Loucy (cell line): ENCODE data around the gene PRKN.
A peak's percentile ranks its signal among the peaks of the same experiment; 100 is the strongest.

Experiments used
- H2AFZ ChIP-seq: fragments of 200-600 bp; sonication (generic); 2 replicates; pipeline ENCODE4 v1.6.0; 2016; ENCODE audit warnings: antibody characterized with exemption, mild to moderate bottlenecking, low read length, moderate library complexity
- H3F3A ChIP-seq: fragments of 200-600 bp; 2 replicates; pipeline ENCODE4 v1.6.0; 2016; ENCODE audit warnings: antibody characterized with exemption, low read depth, mild to moderate bottlenecking
- H3K27me3 ChIP-seq: fragments of 200-600 bp; sonication (generic); 2 replicates; pipeline ENCODE4 v1.6.1; 2014; ENCODE audit warnings: low read length, mild to moderate bottlenecking; ENCODE audit not compliant: insufficient read depth, poor library complexity, severe bottlenecking
- H3K36me3 ChIP-seq: fragments of 200-600 bp; sonication (generic); 2 replicates; pipeline ENCODE4 v1.6.1; 2016; ENCODE audit warnings: low read length; ENCODE audit not compliant: insufficient read depth
- H3K4me1 ChIP-seq: fragments of 200-600 bp; sonication (generic); 2 replicates; pipeline ENCODE4 v1.5.1; 2014; ENCODE audit warnings: low read length, mild to moderate bottlenecking; ENCODE audit not compliant: insufficient read depth, poor library complexity, severe bottlenecking
- H3K4me2 ChIP-seq: fragments of 200-600 bp; sonication (generic); 2 replicates; pipeline ENCODE4 v1.6.0; 2014; ENCODE audit warnings: antibody characterized with exemption, low read length, low read depth, mild to moderate bottlenecking; ENCODE audit not compliant: poor library complexity, severe bottlenecking
- H3K4me3 ChIP-seq: fragments of 200-600 bp; sonication (generic); 2 replicates; pipeline ENCODE4 v1.5.1; 2014; ENCODE audit warnings: low read length, mild to moderate bottlenecking, mixed read lengths; ENCODE audit not compliant: poor library complexity, severe bottlenecking
- H3K79me2 ChIP-seq: fragments of 200-600 bp; sonication (generic); 2 replicates; pipeline ENCODE4 v1.6.1; 2014; ENCODE audit warnings: low read length; ENCODE audit not compliant: insufficient read depth
- H3K9ac ChIP-seq: fragments of 200-600 bp; sonication (generic); 2 replicates; pipeline ENCODE4 v1.6.0; 2014; ENCODE audit warnings: mild to moderate bottlenecking, low read depth, low read length, moderate library complexity; ENCODE audit not compliant: poor library complexity, severe bottlenecking
- H3K9me2 ChIP-seq: fragments of 200-600 bp; sonication (generic); replicated peaks from 2 replicates; pipeline ENCODE4 v1.6.1; 2016; ENCODE audit warnings: low read depth, low read length, mixed read lengths
- H3K9me3 ChIP-seq: fragments of 200-600 bp; sonication (generic); 2 replicates; pipeline ENCODE4 v1.6.1; 2014; ENCODE audit warnings: mild to moderate bottlenecking, antibody characterized with exemption, low read length, low read depth; ENCODE audit not compliant: insufficient read depth
- H4K20me1 ChIP-seq: fragments of 200-600 bp; sonication (generic); 2 replicates; pipeline ENCODE4 v1.6.0; 2014; ENCODE audit warnings: antibody characterized with exemption, low read length, mild to moderate bottlenecking; ENCODE audit not compliant: insufficient read depth, poor library complexity, severe bottlenecking
- CTCF ChIP-seq: fragments of 200-600 bp; sonication (generic); conservative IDR thresholded peaks from 2 replicates; pipeline ENCODE4 v1.5.1; 2014; ENCODE audit warnings: mild to moderate bottlenecking, antibody characterized with exemption, low read length
- EZH2phosphoT487 ChIP-seq: fragments of 200-600 bp; IDR thresholded peaks from 2 replicates; pipeline ENCODE4 v1.6.1; 2018; ENCODE audit warnings: antibody characterized with exemption, mild to moderate bottlenecking, moderate library complexity, borderline replicate concordance

PRKN gene

GRCh38 chr6:161918109-161918531, 809.4 kb downstream of the PRKN start:
- Histone ChIP-seq H3K9ac (no peak overlapping the region), H3K79me2 (no peaks in the 10 kb centered on the region), H3K4me3 (no peak overlapping the region), H3K9me3 (no peaks in the 10 kb centered on the region), H3K4me2 (no peak overlapping the region), H3F3A (no peaks in the 10 kb centered on the region), H2AFZ (no peak overlapping the region), H4K20me1 (no peaks in the 10 kb centered on the region), H3K9me2 (no peaks in the 10 kb centered on the region), H3K27me3 (no peaks in the 10 kb centered on the region), H3K4me1 (no peaks in the 10 kb centered on the region), H3K36me3 (no peaks in the 10 kb centered on the region)
- TF ChIP-seq CTCF (no peak), EZH2phosphoT487 (no peak)

- Histone ChIP-seq H3K36me3 (no peaks in the 10 kb centered on the region), H3K4me1 (no peaks in the 10 kb centered on the region), H3K9me3 (no peaks in the 10 kb centered on the region), H4K20me1 (no peaks in the 10 kb centered on the region), H3K4me3 (no peak overlapping the region), H3K9me2 (no peaks in the 10 kb centered on the region), H3K79me2 (no peaks in the 10 kb centered on the region), H3K27me3 (no peaks in the 10 kb centered on the region), H3K9ac (no peak overlapping the region), H2AFZ (no peak overlapping the region), H3K4me2 (no peak overlapping the region), H3F3A (no peaks in the 10 kb centered on the region)
- TF ChIP-seq EZH2phosphoT487 (no peak), CTCF (0 out of 2 replicates have a peak, but pooled peaks have one; percentile 10)
Observed at GRCh38 chr6:161917645-161918044, 809.9 kb downstream of the PRKN start.

GRCh38 chr6:161915456-161915964, 812.1 kb downstream of the PRKN start:
- Histone ChIP-seq H2AFZ (no peak overlapping the region), H3K4me1 (no peaks in the 10 kb centered on the region), H3K4me2 (no peak overlapping the region), H3K9me3 (no peaks in the 10 kb centered on the region), H3K9me2 (no peaks in the 10 kb centered on the region), H3K4me3 (no peak overlapping the region), H4K20me1 (no peaks in the 10 kb centered on the region), H3K27me3 (no peaks in the 10 kb centered on the region), H3K9ac (no peak overlapping the region), H3F3A (no peaks in the 10 kb centered on the region), H3K36me3 (no peaks in the 10 kb centered on the region), H3K79me2 (no peaks in the 10 kb centered on the region)
- TF ChIP-seq EZH2phosphoT487 = no peak
- TF ChIP-seq CTCF = no peak
